Osteoblast (primary cell): ENCODE measurements around the gene ZNF143. TPM values are rescaled to one million over a fixed set of nuclear protein-coding genes. Genes with fewer than 3 reads are reported as not detected.

Experiments used
- DNase-seq: peaks from one replicate; pipeline ENCODE4 v3.0.0; 2011; ENCODE audit warnings: low spot score, mixed read lengths; ENCODE audit not compliant: insufficient read length; ENCODE audit errors: missing footprints
- H2AFZ ChIP-seq: 2 replicates; pipeline ENCODE4 v1.6.0; 2011; ENCODE audit warnings: mild to moderate bottlenecking, low read length
- H3K27ac ChIP-seq: 2 replicates; pipeline ENCODE4 v1.5.1; 2011; ENCODE audit warnings: mild to moderate bottlenecking, low read depth, low read length, moderate library complexity
- H3K27me3 ChIP-seq: 2 replicates; pipeline ENCODE4 v1.6.0; 2012; ENCODE audit warnings: mild to moderate bottlenecking, control low read depth, inconsistent platforms, low read length, moderate library complexity; ENCODE audit not compliant: insufficient read depth
- H3K36me3 ChIP-seq: 2 replicates; pipeline ENCODE4 v1.5.1; 2011; ENCODE audit warnings: mild to moderate bottlenecking, low read length, control low read depth, moderate library complexity; ENCODE audit not compliant: insufficient read depth
- H3K4me1 ChIP-seq: 2 replicates; pipeline ENCODE4 v1.5.1; 2011; ENCODE audit warnings: mild to moderate bottlenecking, low read length, control low read depth, moderate library complexity; ENCODE audit not compliant: insufficient read depth
- H3K4me2 ChIP-seq: 2 replicates; pipeline ENCODE4 v1.6.0; 2011; ENCODE audit warnings: mild to moderate bottlenecking, low read length; ENCODE audit not compliant: insufficient read depth
- H3K4me3 ChIP-seq: fragments of 200-600 bp; sonication (generic); 3 replicates; pipeline ENCODE4 v1.5.1; 2012; ENCODE audit warnings: mild to moderate bottlenecking, low read length, inconsistent platforms; ENCODE audit not compliant: insufficient read depth
- H3K79me2 ChIP-seq: 2 replicates; pipeline ENCODE4 v1.6.0; 2012; ENCODE audit warnings: mild to moderate bottlenecking, low read length, control low read depth, inconsistent platforms; ENCODE audit not compliant: insufficient read depth
- H3K9me3 ChIP-seq: 2 replicates; pipeline ENCODE4 v1.5.1; 2011; ENCODE audit warnings: low read depth, low read length, control low read depth
- H4K20me1 ChIP-seq: 2 replicates; pipeline ENCODE4 v1.6.0; 2012; ENCODE audit warnings: mild to moderate bottlenecking, low read length, control low read depth; ENCODE audit not compliant: insufficient read depth
- total RNA-seq: library from RNA; depleted of rRNA; stranded (reverse); fragments of >200 nt; gene quantifications from 2 replicates; pipeline ENCODE4 v1.2.3, GENCODE V29; 2012
- TF ChIP-seq, protein P1 (sequence below): IDR thresholded peaks from 2 replicates; pipeline ENCODE4 v1.5.1; 2011; ENCODE audit warnings: mild to moderate bottlenecking, low read depth, low read length, moderate library complexity; ENCODE audit errors: extremely low read depth

Gene ZNF143
- total RNA-seq, 1 donor, result 26.4 TPM

DNA sequence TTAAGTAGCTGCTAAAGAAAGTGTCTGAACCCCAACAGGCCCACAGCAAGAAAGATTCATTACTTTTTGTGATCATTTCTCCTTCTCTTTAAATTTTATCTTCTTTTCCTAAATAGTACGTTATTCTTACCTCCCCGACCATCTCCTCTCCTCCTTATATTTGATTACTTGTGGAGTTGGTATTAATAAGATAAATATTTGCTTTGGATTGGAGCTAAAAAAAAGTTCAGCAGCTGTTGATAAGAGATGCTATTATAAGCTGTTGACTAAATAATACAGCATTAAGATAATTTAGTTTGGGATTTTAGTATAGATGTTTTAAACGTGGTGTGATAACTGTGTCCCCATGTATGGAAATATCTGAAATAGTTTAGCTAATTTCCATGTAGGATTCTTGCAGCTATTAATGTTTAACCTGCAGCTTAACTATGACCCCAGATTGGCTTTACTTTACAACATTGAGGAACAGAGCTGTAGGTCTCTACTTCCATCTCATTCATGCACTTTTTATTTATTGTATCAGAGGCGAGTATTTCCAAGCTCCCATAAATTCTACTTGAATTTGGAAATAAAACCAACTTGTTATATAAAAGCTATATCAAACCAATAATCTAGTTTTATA is 37.8 kb downstream of the ZNF143 start:
- Histone ChIP-seq H3K27ac (no peak overlapping the region), H3K4me1 (no peaks in the 10 kb centered on the region), H3K4me3 (no peak overlapping the region), H3K27me3 (no peaks in the 10 kb centered on the region), H3K4me2 (no peak overlapping the region), H3K9me3 (no peaks in the 10 kb centered on the region), H2AFZ (no peak overlapping the region), H4K20me1 (no peaks in the 10 kb centered on the region), H3K36me3 (peaks cover 59% of the 10 kb centered on the region), H3K79me2 (no peaks in the 10 kb centered on the region)
- peak; percentile 18 for DNase-seq
- TF ChIP-seq, protein P1, sequence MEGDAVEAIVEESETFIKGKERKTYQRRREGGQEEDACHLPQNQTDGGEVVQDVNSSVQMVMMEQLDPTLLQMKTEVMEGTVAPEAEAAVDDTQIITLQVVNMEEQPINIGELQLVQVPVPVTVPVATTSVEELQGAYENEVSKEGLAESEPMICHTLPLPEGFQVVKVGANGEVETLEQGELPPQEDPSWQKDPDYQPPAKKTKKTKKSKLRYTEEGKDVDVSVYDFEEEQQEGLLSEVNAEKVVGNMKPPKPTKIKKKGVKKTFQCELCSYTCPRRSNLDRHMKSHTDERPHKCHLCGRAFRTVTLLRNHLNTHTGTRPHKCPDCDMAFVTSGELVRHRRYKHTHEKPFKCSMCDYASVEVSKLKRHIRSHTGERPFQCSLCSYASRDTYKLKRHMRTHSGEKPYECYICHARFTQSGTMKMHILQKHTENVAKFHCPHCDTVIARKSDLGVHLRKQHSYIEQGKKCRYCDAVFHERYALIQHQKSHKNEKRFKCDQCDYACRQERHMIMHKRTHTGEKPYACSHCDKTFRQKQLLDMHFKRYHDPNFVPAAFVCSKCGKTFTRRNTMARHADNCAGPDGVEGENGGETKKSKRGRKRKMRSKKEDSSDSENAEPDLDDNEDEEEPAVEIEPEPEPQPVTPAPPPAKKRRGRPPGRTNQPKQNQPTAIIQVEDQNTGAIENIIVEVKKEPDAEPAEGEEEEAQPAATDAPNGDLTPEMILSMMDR, result no peak

DNA sequence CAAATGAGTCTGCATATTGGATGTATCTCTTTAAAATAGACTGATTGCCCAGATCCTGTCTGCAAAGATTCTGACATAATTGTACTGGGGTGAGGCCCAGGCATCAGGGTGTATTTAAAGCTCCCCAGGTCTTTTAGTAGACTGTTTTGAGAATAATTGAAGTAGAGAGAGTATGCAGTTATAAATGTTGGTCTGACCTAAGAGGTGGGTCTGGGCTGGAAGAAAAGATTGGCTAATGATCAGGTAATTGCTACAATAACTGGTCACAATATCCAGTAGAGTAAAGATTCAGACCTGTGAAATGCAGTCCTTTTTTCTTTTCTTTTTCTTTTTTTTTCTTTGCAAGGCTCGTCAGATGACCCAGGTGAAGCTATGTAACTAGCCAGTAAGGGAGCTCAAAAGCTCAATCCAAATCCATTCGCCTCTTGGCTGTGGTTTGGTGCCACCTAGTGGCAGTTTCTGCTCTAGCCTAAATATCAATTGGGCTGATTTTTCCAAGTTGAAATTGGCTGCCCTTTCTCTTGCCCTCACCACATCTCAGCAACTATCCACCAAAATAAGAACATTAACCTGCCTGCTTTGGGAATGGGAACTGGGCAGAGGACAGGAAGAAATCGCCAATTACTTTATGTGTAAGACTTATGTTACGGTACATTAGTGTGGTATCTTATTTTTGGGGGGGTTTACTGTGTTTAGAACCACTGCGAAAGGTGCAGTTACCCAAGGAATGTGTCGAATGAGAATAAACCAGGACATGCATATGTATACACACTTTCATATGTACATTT is 45.9 kb downstream of the ZNF143 start:
- no peaks in the 10 kb centered on the region for H3K27me3 ChIP-seq
- peaks cover 7% of the 10 kb centered on the region for H3K4me1 ChIP-seq
- no peak overlapping the region for H3K4me3 ChIP-seq
- no peak overlapping the region for H3K4me2 ChIP-seq
- peaks cover under 1% of the 10 kb centered on the region for H3K36me3 ChIP-seq
- no peaks in the 10 kb centered on the region for H3K9me3 ChIP-seq
- TF ChIP-seq, protein P1, result peak; percentile 98
- no peaks in the 10 kb centered on the region for H4K20me1 ChIP-seq
- H2AFZ ChIP-seq, result no peak overlapping the region
- peak overlapping the region; percentile 9 for H3K27ac ChIP-seq
- peak; percentile 53 for DNase-seq
- H3K79me2 ChIP-seq, result no peaks in the 10 kb centered on the region

DNA sequence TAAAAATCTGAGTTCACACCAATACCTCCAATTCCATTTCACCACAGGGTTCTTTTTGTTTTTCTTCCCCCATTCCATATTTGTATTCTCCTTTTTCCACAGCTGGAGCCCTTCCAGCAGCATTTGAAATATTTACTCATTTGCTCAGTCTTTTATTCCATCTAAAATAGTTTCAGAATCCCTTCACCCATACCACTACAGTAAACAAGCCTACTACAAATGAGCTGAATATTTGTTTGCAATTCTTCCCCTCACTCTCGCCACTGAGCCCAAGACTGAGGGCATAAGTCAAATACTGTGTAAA is 46.4 kb downstream of the ZNF143 start:
- H3K27ac ChIP-seq, result no peak overlapping the region
- no peak overlapping the region for H2AFZ ChIP-seq
- no peaks in the 10 kb centered on the region for H4K20me1 ChIP-seq
- TF ChIP-seq, protein P1, result no peak
- H3K27me3 ChIP-seq, result no peaks in the 10 kb centered on the region
- no peaks in the 10 kb centered on the region for H3K79me2 ChIP-seq
- H3K4me2 ChIP-seq, result no peak overlapping the region
- peaks cover 7% of the 10 kb centered on the region for H3K4me1 ChIP-seq
- H3K4me3 ChIP-seq, result no peak overlapping the region
- H3K36me3 ChIP-seq, result no peaks in the 10 kb centered on the region
- H3K9me3 ChIP-seq, result no peaks in the 10 kb centered on the region
- no peak for DNase-seq

DNA sequence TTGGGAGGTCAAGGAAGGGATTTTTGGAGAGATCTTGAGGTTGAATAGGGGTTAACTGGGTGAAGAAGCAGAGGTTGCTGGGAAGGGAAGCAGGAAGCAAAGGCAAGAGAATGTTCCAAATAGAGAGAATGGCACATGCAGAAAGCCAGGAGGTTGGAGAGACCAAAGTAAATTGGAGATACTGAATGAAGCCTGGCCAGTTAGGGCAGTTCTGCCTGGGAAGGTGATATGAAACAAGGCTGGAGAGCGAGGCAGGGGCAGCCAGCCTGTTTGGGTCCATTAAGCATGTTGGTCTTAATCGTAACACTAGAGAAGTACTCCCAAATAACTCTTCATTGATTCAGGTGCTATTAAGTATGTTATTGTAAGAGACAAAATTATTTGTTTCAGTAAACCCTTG is 48.2 kb downstream of the ZNF143 start:
- no peaks in the 10 kb centered on the region for H4K20me1 ChIP-seq
- H3K4me3 ChIP-seq, result no peak overlapping the region
- H3K36me3 ChIP-seq, result peaks cover 17% of the 10 kb centered on the region
- H2AFZ ChIP-seq, result no peak overlapping the region
- H3K27ac ChIP-seq, result no peak overlapping the region
- no peak overlapping the region for H3K4me2 ChIP-seq
- H3K9me3 ChIP-seq, result no peaks in the 10 kb centered on the region
- H3K27me3 ChIP-seq, result no peaks in the 10 kb centered on the region
- H3K4me1 ChIP-seq, result peaks cover 7% of the 10 kb centered on the region
- H3K79me2 ChIP-seq, result no peaks in the 10 kb centered on the region
- no peak for DNase-seq
- TF ChIP-seq, protein P1, result no peak
